ENCODE measurements around the gene LCP1.

The LCP1 gene

DNA sequence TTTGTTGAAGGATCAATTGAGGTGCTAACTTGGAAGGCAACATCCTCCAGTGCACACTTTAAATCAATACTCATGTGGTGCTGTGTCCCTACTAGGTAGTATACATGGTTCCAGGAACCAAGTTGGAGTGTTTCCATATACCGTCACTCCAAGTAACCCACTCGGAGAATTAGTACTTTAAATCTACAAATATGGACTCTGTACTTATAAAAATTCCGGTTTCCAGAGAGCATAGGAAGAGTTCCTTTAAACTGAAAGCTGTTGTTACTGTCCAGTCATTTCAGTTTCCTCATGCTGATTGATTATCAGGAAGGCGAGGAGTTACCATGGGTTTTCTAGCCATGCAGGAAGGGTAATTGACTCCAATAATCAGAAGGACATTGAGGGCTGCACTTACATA lies 84.3 kb downstream of the LCP1 start:
- Mint-ChIP-seq H3K27ac (no peak overlapping the region), H3K4me1 (ENCODE audit: low read depth) (no peaks in the 10 kb centered on the region), H3K4me3 (no peak overlapping the region), H3K36me3 (ENCODE audit: low read depth) (no peaks in the 10 kb centered on the region), H3K27me3 (peaks cover 13% of the 10 kb centered on the region), H3K9me3 (no peaks in the 10 kb centered on the region)
- no peak for DNase-seq

DNA sequence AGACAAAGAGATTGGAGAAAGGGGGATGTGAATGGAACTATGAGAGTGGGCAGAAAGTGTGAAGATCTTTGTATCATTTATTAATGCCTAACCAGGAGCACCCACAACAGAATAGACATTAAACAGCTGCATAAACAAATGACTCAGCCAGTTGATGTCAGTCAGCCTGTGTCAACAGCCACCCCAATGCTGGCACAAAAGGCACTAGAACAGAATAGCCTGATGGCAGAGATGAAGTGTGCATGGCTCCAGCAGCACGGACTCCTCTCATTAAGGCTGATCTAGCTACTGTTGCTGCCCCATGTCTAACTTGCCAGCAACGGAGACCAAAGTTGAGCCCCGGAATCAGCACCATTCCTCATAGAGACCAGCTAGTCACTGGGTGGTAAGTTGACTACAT lies 85.0 kb downstream of the LCP1 start:
- Mint-ChIP-seq H3K36me3 (ENCODE audit: low read depth) (no peaks in the 10 kb centered on the region), H3K27ac (no peak overlapping the region), H3K27me3 (peaks cover 16% of the 10 kb centered on the region), H3K9me3 (no peaks in the 10 kb centered on the region), H3K4me1 (ENCODE audit: low read depth) (no peaks in the 10 kb centered on the region), H3K4me3 (no peak overlapping the region)
- no peak for DNase-seq

DNA sequence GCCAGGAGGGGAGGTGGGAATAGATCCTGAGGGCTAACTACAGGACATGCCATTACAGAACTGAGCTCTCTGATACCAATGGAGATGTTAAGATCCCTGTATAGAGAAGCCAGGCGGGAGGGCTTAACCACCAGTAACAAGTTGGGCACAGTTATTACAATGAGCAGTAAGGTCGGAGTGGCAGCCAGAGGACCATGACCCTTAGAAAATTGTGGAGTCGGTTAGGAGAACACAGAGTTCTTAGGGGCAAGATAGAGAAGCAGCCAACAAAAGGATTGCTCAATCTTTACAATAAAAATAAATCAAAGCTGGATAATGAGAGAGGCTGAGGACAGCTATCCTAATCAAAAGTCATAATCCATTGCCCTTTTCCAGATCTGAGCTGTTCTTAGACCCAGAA lies 87.5 kb downstream of the LCP1 start:
- Mint-ChIP-seq H3K4me3 (no peak overlapping the region), H3K27me3 (peaks cover 16% of the 10 kb centered on the region), H3K4me1 (ENCODE audit: low read depth) (no peaks in the 10 kb centered on the region), H3K27ac (no peak overlapping the region), H3K36me3 (ENCODE audit: low read depth) (no peaks in the 10 kb centered on the region), H3K9me3 (no peaks in the 10 kb centered on the region)
- no peak for DNase-seq

DNA sequence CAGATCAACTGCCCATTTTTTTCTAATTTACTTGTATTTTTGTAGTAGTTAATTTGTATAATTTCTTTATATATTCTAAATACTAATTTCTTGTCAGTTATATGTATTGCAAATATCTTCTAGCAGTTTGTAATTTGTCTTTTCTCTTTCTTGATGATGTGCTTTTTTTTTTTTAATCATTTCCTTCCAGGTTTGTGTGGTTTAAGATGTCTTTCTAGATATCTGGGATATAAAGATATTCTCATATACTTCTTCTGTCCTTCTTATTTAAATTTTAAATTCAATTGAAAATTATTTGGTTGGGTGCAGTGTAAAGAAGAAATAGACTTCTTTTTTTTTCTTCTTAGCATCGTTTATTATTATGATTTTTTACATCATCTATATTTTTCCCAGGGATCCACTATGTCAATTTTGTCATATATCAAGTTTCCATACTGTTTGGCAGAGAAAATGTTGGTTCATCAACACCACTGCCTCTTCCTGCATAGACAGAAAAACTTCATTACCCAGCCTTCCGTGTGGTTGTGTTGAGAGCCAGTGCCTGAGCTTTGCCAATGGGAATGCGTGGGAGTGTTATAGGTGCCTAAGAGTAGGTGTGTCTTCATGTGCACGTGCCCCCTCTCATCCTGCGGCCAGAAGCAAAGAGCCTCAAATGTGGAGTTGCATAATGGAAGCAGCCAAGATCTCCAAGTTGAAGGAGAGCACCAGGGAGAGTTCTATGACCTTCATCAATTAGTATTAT lies 93.0 kb downstream of the LCP1 start:
- Mint-ChIP-seq H3K27me3 (peaks cover 5% of the 10 kb centered on the region), H3K36me3 (ENCODE audit: low read depth) (no peaks in the 10 kb centered on the region), H3K9me3 (no peaks in the 10 kb centered on the region), H3K4me3 (no peak overlapping the region), H3K27ac (no peak overlapping the region), H3K4me1 (ENCODE audit: low read depth) (peaks cover 4% of the 10 kb centered on the region)
- DNase-seq = no peak

DNA sequence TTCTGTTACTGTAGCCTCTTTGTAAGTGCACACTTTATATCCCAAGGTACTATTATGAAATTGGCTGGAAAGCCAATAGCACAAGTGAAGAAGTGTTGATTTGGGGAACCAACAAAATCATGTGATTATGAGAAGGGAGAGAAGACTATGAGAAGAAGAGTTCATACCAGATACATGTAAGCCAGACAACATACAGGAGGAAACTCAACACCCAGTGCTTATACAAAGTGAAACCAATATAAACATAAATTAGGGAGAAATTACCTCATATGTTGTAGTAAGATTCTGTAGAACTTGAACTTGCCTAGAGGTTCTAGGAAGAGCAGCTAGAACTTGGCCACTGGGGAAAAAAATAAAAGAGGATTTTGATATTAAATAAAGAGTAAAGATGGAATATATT lies 94.5 kb downstream of the LCP1 start:
- Mint-ChIP-seq H3K4me1 (ENCODE audit: low read depth) (peaks cover 4% of the 10 kb centered on the region), H3K36me3 (ENCODE audit: low read depth) (no peaks in the 10 kb centered on the region), H3K4me3 (no peak overlapping the region), H3K9me3 (no peaks in the 10 kb centered on the region), H3K27ac (no peak overlapping the region), H3K27me3 (peaks cover 2% of the 10 kb centered on the region)
- no peak for DNase-seq

DNA sequence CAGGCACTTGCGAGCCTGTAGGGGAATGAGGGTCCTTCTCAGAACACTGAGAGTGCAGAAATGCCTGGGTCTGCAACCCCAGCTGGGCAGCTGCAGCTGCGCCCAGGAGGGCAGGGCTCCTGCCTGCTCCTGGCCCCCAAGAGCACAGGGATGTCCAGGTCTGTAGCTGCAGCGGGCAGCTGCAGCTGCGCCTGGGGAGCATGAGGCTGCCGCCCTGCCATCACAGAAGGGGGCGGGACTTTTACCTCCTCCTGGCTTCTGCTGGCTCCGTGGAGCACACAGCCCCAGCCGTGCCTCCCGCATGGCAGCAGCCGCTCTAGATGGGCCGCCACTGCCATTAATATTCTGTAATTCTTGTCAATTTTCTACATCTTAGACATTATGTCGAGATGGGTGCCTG lies 95.0 kb downstream of the LCP1 start:
- H3K4me1 Mint-ChIP-seq (ENCODE audit: low read depth) = peaks cover 4% of the 10 kb centered on the region
- no peak overlapping the region for H3K27ac Mint-ChIP-seq
- no peaks in the 10 kb centered on the region for H3K9me3 Mint-ChIP-seq
- H3K36me3 Mint-ChIP-seq (ENCODE audit: low read depth) = no peaks in the 10 kb centered on the region
- DNase-seq = no peak
- H3K27me3 Mint-ChIP-seq = no peaks in the 10 kb centered on the region
- no peak overlapping the region for H3K4me3 Mint-ChIP-seq

DNA sequence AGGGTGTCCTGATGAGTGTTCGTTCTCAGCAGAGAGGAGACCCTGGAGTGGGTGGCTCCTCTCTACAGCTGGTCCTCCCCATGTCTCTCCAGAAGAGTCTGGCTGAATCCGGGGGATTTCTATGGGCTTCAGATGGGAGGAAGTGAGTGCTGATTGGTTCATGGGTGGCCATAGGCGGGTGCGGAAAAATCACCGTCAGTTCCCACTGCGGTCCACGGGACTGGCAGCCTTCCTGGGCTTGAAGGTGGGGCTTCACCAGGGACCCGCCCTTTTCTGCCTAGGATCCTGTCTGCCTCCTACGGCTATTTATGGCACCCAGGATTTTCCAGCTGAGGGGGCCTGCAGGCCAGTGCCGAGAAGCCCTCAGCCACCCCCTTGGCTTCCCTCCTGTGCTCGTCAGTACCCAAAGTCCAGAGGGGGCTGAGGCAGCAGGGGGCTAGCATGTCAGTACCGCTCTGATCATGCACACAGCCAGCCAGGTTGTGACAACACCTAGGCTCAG lies 95.5 kb downstream of the LCP1 start:
- no peaks in the 10 kb centered on the region for H3K9me3 Mint-ChIP-seq
- no peak overlapping the region for H3K27ac Mint-ChIP-seq
- H3K27me3 Mint-ChIP-seq = no peaks in the 10 kb centered on the region

DNA sequence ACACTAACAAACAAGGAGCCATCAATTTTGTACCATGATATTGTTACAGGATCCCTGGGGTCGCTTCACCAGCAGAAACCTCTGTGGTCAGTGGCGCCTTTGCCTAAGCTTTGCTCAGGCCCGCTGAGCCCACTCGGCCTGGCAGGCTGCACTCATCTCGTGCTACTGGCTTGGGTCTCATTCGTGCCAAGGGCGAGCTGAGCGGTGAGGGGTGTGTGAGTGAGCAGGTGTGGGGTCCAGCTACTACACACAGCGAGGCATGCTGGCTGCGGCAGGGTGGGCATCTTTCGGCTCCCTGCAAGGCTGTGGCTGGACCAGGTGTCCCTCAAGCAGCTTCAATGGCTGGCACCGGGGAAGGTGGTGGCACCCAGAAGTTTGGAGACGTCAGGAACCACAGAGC lies 96.2 kb downstream of the LCP1 start:
- Mint-ChIP-seq H3K4me3 (no peak overlapping the region), H3K27ac (no peak overlapping the region), H3K36me3 (ENCODE audit: low read depth) (no peaks in the 10 kb centered on the region), H3K27me3 (no peaks in the 10 kb centered on the region), H3K9me3 (no peaks in the 10 kb centered on the region), H3K4me1 (ENCODE audit: low read depth) (peaks cover 4% of the 10 kb centered on the region)
- DNase-seq = no peak

More for the DNA sequence above, 95.5 kb downstream of the LCP1 start:
- Mint-ChIP-seq H3K36me3 (ENCODE audit: low read depth) (no peaks in the 10 kb centered on the region), H3K4me1 (ENCODE audit: low read depth) (peaks cover 4% of the 10 kb centered on the region), H3K4me3 (no peak overlapping the region)
- no peak for DNase-seq

DNA sequence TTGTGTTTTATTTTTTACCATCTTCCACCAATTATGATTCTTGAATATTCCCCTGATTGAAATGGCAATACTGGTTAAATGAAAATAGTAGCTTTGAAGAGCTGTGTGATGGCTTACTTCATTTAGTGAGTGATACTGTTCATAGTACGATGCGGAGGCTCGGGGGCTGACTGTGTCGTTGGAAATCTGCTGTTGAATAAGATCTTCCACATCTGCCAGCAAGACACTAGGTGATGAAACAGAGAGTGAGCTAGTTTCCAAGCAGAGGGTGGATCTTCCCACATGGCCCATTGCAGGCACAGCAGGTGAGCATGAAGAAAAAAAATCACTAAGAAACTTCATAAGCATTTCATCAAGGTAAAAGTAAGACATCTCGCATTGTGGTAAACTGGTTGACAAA lies 99.7 kb downstream of the LCP1 start:
- Mint-ChIP-seq H3K36me3 (ENCODE audit: low read depth) (no peaks in the 10 kb centered on the region), H3K4me1 (ENCODE audit: low read depth) (peaks cover 16% of the 10 kb centered on the region), H3K27ac (no peak overlapping the region), H3K4me3 (no peak overlapping the region), H3K9me3 (no peaks in the 10 kb centered on the region), H3K27me3 (no peaks in the 10 kb centered on the region)
- DNase-seq = no peak

DNA sequence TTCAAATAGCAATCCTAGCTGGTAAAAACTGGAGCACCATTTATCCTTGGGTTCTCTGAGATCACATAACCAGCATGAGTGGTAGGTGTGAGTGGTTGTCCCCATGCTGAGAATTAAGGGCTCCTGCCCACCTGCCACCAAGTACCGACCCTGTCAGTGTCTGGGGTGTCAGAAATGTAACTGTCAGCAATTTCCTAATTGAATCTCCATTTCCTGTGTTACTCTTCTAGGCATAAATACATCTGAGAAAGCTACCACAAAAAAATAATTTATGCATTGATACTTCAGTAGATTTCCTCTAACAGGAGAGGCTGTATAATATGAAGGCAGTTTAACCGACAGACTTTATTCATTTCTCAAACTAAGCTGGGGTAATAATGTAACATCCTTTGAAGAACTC lies 102.2 kb downstream of the LCP1 start:
- Mint-ChIP-seq H3K4me1 (ENCODE audit: low read depth) (peaks cover 16% of the 10 kb centered on the region), H3K4me3 (no peak overlapping the region), H3K27ac (no peak overlapping the region), H3K36me3 (ENCODE audit: low read depth) (no peaks in the 10 kb centered on the region), H3K27me3 (no peaks in the 10 kb centered on the region), H3K9me3 (no peaks in the 10 kb centered on the region)
- DNase-seq = no peak

DNA sequence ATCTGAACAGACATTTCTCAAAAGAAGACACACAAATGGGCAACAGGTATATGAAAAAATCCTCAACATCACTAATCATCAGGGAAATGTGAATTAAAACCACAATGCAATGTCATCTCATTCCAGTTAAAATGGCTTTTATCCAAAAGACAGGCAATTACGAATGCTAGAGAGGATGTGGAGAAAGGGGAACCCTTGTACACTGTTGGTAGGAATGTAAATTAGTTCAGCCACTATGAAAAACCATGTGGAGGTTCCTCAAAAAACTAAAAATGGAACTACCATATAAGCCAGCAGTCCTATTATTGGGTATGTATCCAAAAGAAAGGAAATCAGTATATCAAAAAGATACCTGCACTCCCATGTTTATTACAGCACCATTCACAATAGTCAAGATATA lies 104.7 kb downstream of the LCP1 start:
- no peak overlapping the region for H3K27ac Mint-ChIP-seq
- no peaks in the 10 kb centered on the region for H3K36me3 Mint-ChIP-seq (ENCODE audit: low read depth)
- H3K27me3 Mint-ChIP-seq = no peaks in the 10 kb centered on the region
- no peak for DNase-seq
- H3K9me3 Mint-ChIP-seq = no peaks in the 10 kb centered on the region
- peaks cover 16% of the 10 kb centered on the region for H3K4me1 Mint-ChIP-seq (ENCODE audit: low read depth)
- no peak overlapping the region for H3K4me3 Mint-ChIP-seq

DNA sequence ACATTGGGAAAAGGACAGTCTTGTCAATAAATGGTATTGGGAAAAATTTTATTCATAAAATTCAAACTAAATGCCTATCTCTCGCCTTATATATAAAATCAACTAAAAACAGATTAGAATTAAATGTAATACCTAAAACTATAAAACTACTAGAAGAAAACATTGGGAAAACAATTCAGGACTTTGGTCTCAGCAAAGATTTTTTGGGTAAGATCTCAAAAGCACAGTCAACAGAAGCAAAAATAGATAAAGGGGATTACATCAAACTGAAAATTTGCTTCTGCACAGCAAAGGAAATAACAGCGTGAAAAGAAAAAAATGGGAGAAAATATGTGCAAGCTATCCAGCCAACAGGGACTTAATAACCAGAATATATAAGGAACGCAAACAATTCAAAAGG lies 105.2 kb downstream of the LCP1 start:
- no peak overlapping the region for H3K4me3 Mint-ChIP-seq
- H3K27me3 Mint-ChIP-seq = no peaks in the 10 kb centered on the region
- H3K9me3 Mint-ChIP-seq = no peaks in the 10 kb centered on the region
- no peaks in the 10 kb centered on the region for H3K36me3 Mint-ChIP-seq (ENCODE audit: low read depth)
- H3K4me1 Mint-ChIP-seq (ENCODE audit: low read depth) = peaks cover 16% of the 10 kb centered on the region
- no peak for DNase-seq
- H3K27ac Mint-ChIP-seq = no peak overlapping the region

Measured in activated T-cell treated with anti-CD3 and anti-CD28 coated beads, Interleukin-2, amount 50 U/mL, for 24 hours (primary cell).